Epithelial cell of proximal tubule (primary cell): Measurements from ENCODE around the gene CDCP2. TPM values are rescaled to one million over a fixed set of nuclear protein-coding genes. Genes with fewer than 3 reads are reported as not detected.
"Not testable (repeated sequence)": the region's sequence is repeated elsewhere in the genome, so short reads cannot be mapped to it uniquely, and the experiment has no call there.

Experiments
- DNase-seq: peaks from one replicate; pipeline ENCODE4 v3.0.0-alpha.2; 2011; ENCODE audit warnings: low read depth
- H3K4me3 ChIP-seq: 2 replicates; pipeline ENCODE4 v1.5.1; 2011; ENCODE audit warnings: low read depth, mild to moderate bottlenecking, low read length
- total RNA-seq: library from RNA; depleted of rRNA; stranded (reverse); fragments of >200 nt; gene quantifications from 2 replicates; pipeline ENCODE4 v1.2.3, GENCODE V29; 2015
- TF ChIP-seq, protein P1 (sequence below): conservative IDR thresholded peaks from 2 replicates; pipeline ENCODE4 v1.5.1; 2012; ENCODE audit warnings: low read depth, mild to moderate bottlenecking, low read length

Gene CDCP2
- total RNA-seq, 1 donor from 2014 or later, result not detected

DNA sequence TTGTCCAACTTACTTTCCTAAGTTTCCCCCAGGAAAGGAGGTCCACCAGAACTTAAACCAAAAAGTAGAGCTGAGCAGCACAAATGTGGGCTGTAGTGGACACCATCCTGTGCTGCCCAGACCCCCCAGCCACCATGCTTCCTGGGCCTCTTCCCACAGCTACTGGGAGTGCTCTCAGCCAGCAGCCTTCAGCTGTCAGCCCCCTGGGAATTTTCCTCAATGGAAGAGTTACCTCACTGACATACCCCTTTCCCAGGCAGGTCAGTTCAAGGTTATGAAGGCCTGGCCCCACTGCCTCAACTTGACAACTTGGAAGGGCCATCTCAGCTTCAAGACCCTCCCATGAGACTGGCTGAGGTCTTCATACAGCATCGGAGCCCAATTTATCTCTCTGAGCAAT is 47.7 kb downstream of the CDCP2 start:
- no peak overlapping the region for H3K4me3 ChIP-seq
- no peak for DNase-seq
- TF ChIP-seq, protein P1, sequence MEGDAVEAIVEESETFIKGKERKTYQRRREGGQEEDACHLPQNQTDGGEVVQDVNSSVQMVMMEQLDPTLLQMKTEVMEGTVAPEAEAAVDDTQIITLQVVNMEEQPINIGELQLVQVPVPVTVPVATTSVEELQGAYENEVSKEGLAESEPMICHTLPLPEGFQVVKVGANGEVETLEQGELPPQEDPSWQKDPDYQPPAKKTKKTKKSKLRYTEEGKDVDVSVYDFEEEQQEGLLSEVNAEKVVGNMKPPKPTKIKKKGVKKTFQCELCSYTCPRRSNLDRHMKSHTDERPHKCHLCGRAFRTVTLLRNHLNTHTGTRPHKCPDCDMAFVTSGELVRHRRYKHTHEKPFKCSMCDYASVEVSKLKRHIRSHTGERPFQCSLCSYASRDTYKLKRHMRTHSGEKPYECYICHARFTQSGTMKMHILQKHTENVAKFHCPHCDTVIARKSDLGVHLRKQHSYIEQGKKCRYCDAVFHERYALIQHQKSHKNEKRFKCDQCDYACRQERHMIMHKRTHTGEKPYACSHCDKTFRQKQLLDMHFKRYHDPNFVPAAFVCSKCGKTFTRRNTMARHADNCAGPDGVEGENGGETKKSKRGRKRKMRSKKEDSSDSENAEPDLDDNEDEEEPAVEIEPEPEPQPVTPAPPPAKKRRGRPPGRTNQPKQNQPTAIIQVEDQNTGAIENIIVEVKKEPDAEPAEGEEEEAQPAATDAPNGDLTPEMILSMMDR, result no peak

DNA sequence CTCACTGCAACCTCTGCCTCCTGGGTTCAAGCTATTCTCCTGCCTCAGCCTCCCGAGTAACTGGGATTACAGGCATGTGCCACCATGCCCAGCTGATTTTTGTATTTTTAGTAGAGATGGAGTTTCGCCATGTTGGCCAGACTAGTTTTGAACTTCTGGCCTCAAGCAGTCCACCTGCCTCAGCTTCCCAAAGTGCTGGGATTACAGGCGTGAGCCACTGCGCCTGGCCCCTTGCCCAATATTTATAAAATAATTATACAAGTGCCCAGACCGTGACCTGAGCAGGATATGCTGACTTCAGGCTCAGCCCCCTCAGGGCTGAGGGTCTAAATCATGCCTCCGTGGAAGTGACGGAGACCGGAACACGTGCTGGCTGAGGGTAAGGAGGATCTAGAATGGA is 48.2 kb downstream of the CDCP2 start:
- not testable (repeated sequence) for H3K4me3 ChIP-seq, DNase-seq

DNA sequence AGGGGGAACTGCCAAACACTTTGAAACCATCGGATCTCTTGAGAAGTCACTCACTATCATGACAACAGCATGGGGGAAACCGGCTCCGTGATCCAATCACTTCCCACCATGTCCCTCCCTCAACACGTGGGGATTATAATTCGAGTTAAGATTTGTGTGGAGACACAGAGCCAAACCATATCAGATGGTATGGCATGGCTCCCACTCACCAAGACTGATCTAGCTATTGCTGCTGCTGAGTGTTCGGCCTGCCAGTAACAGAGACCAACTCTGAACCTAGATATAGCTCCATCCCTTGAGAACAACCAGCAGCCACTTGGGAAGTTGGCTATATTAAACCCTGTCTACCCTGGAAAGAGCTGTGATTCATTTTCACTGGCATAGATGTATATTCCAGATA is 49.4 kb downstream of the CDCP2 start:
- no peak for DNase-seq
- TF ChIP-seq, protein P1, result no peak
- H3K4me3 ChIP-seq, result no peak overlapping the region

DNA sequence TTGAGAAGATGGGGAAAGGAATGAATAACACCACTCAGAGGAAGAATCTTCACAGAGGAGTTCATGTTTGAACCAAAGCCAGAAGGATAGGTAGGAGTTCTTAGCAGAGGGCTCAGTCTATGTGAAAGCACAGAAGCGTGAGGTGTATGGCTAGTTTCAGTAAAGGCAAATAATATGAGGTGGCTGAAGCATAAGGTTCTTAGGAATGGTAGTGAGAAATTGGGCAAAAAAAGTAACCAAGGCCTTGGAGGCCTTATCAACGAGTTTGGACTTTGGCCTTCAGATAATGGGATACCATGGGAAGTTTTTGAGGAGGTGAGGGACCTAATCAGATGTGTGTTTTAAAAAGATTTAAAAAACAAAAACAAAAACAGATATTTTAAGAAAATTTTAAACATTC is 52.3 kb downstream of the CDCP2 start:
- H3K4me3 ChIP-seq, result no peak overlapping the region
- DNase-seq, result no peak
- TF ChIP-seq, protein P1, result no peak

DNA sequence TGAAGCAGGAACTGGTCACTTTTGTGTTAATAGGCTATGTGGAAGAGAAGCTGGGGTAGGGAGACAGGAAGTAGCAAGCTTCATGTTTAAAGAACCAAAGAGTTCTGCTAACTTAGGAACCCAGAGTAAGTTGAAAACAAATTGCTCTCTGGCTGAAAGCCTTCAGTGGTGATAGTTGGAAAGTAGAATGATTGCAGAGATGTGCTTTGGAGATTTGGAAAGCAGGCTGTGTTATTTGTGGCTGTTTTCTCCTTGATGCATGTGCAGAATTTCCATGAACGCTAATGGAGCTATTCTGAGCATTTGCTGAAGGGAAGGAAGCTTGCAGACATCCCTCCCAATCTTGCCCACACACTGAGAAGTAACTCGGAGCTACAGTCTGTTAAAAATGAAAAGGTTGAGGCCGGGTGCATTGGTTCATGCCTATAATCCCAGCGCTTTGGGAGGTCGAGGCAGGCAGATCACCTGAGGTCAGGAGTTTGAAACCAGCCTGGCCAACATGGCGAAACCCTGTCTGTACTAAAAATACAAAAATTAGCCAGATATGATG is 53.7 kb downstream of the CDCP2 start:
- TF ChIP-seq, protein P1, result no peak
- H3K4me3 ChIP-seq, result no peak overlapping the region
- no peak for DNase-seq

DNA sequence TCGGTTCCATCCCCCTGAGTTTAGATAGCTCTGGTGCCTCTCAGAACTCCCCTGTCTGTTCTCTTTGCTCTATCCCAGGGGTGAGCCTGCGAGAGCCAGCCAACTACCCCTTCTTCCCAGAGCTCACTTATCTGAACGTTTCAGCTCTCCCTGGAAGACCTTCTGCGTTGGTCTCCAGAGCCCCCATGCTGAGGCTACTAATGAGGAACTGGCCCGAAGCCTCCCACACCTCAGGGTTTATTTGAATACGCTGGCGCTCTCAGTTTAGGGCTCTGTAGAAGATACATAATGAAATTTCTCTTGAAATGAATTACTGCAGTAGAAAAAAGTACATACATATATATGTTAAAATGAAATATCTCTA is 55.9 kb downstream of the CDCP2 start:
- no peak overlapping the region for H3K4me3 ChIP-seq
- TF ChIP-seq, protein P1, result no peak
- DNase-seq, result no peak

DNA sequence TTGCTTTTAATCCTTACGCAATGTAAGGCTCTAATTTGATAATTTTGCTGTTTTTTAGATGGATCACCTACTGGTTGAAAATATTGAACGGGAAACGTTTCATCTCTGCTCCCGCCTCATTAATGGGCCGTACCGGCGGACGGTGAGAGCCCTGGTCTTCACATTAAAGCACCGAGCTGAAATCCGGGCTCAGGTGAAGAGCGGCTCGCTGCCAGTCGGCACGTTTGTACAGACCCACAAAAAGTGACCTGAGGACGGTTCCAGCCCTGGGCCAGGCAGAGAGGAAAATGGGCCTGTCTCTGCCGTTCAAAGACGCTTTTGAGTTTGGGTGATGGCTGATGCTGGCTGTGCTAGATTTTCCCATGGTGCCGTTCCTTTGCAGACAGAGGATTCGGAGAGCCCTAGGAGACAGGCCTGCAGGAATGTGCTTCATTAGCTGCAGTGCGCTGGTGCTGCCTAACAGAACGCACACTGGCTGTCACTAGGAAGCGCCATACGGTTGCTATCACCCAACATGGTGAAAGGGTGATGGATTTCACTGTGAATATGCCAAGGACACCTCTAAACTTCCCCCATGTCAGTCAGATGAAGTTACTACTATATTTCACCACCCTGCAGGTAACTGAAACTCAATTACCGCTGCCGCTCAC is 56.4 kb downstream of the CDCP2 start:
- no peak overlapping the region for H3K4me3 ChIP-seq
- TF ChIP-seq, protein P1, result no peak
- DNase-seq, result no peak
